ENCODE measurements around the gene DIDO1.

The DIDO1 gene

GRCh38 chr20:62949962-62950361 lies 23.7 kb upstream of the DIDO1 start:
- DNase-seq (ENCODE audit: insufficient read length, low spot score) = no peak
- TF ChIP-seq POLR2A (IDR thresholded peaks at IDR 0.05; ENCODE audit: low read depth, low read length) = no peak
- no peak for FAIRE-seq

- DNase-seq (ENCODE audit: insufficient read length, low spot score) = no peak
- no peak for FAIRE-seq
- TF ChIP-seq POLR2A (IDR thresholded peaks at IDR 0.05; ENCODE audit: low read depth, low read length) = no peak
These were observed 23.0 kb upstream of the DIDO1 start for GRCh38 chr20:62949153-62949821.

- FAIRE-seq (no peak), DNase-seq (ENCODE audit: insufficient read length, low spot score) (no peak)
- no peak for TF ChIP-seq POLR2A (IDR thresholded peaks at IDR 0.05; ENCODE audit: low read depth, low read length)
These were observed 21.4 kb upstream of the DIDO1 start for GRCh38 chr20:62947532-62948300.

- no peak for FAIRE-seq
- no peak for DNase-seq (ENCODE audit: insufficient read length, low spot score)
- no peak for TF ChIP-seq POLR2A (IDR thresholded peaks at IDR 0.05; ENCODE audit: low read depth, low read length)
These were observed 20.6 kb upstream of the DIDO1 start for GRCh38 chr20:62946918-62947317.

- TF ChIP-seq POLR2A (IDR thresholded peaks at IDR 0.05; ENCODE audit: low read depth, low read length) = no peak
- no peak for FAIRE-seq
- DNase-seq (ENCODE audit: insufficient read length, low spot score) = no peak
These were observed 19.6 kb upstream of the DIDO1 start for GRCh38 chr20:62945771-62946339.

- TF ChIP-seq POLR2A (IDR thresholded peaks at IDR 0.05; ENCODE audit: low read depth, low read length) = no peak
- DNase-seq (ENCODE audit: insufficient read length, low spot score) = no peak
- no peak for FAIRE-seq
These were observed 18.4 kb upstream of the DIDO1 start for GRCh38 chr20:62944746-62945145.

GRCh38 chr20:62944184-62944583 lies 17.9 kb upstream of the DIDO1 start:
- TF ChIP-seq POLR2A (IDR thresholded peaks at IDR 0.05; ENCODE audit: low read depth, low read length) = no peak
- DNase-seq (ENCODE audit: insufficient read length, low spot score) (no peak), FAIRE-seq (no peak)

GRCh38 chr20:62943396-62943795 lies 17.1 kb upstream of the DIDO1 start:
- no peak for FAIRE-seq
- TF ChIP-seq POLR2A (IDR thresholded peaks at IDR 0.05; ENCODE audit: low read depth, low read length) = no peak
- DNase-seq (ENCODE audit: insufficient read length, low spot score) = no peak

- FAIRE-seq = no peak
- no peak for TF ChIP-seq POLR2A (IDR thresholded peaks at IDR 0.05; ENCODE audit: low read depth, low read length)
- no peak for DNase-seq (ENCODE audit: insufficient read length, low spot score)
These were observed 16.2 kb upstream of the DIDO1 start for GRCh38 chr20:62942456-62942855.

- no peak for FAIRE-seq
These were observed 15.5 kb upstream of the DIDO1 start for GRCh38 chr20:62941792-62942191.

GRCh38 chr20:62940875-62941274 lies 14.6 kb upstream of the DIDO1 start:
- no peak for FAIRE-seq
- no peak for TF ChIP-seq POLR2A (IDR thresholded peaks at IDR 0.05; ENCODE audit: low read depth, low read length)
- no peak for DNase-seq (ENCODE audit: insufficient read length, low spot score)

More at GRCh38 chr20:62941792-62942191, 15.5 kb upstream of the DIDO1 start:
- DNase-seq (ENCODE audit: insufficient read length, low spot score) = no peak
- no peak for TF ChIP-seq POLR2A (IDR thresholded peaks at IDR 0.05; ENCODE audit: low read depth, low read length)

- DNase-seq (ENCODE audit: insufficient read length, low spot score) (peak; percentile 68), FAIRE-seq (no peak)
- no peak for TF ChIP-seq POLR2A (IDR thresholded peaks at IDR 0.05; ENCODE audit: low read depth, low read length)
These were observed 12.0 kb upstream of the DIDO1 start, which contains the start of gene GID8 for GRCh38 chr20:62938105-62938888. GID8 (plus strand) TSS chr20:62938147; CDS start chr20:62941503, 3,356 bp downstream.

GRCh38 chr20:62937268-62938104 lies 11.2 kb upstream of the DIDO1 start:
- DNase-seq (ENCODE audit: insufficient read length, low spot score) (peak; percentile 94), FAIRE-seq (no peak)
- peak; percentile 92 for TF ChIP-seq POLR2A (IDR thresholded peaks at IDR 0.05; ENCODE audit: low read depth, low read length)
